Smooth muscle cell (in vitro differentiated cells): ENCODE data around the gene ZMAT2. TPM values are rescaled to one million over a fixed set of nuclear protein-coding genes. Genes with fewer than 3 reads are reported as not detected.

Source experiments
- DNase-seq: peaks from one replicate; lab custom pipeline; 2025; ENCODE audit not compliant: unreplicated experiment; lab: John Stamatoyannopoulos, UW
- H2AFZ ChIP-seq: fragments of 200-600 bp; sonication (generic); 2 replicates; pipeline ENCODE4 v1.6.0; 2016; ENCODE audit warnings: antibody characterized with exemption, low read depth, mild to moderate bottlenecking
- H3F3A ChIP-seq: fragments of 200-600 bp; sonication (generic); 2 replicates; pipeline ENCODE4 v1.6.0; 2017; ENCODE audit warnings: antibody characterized with exemption, low read depth
- H3K27ac ChIP-seq: fragments of 200-600 bp; sonication (generic); 2 replicates; pipeline ENCODE4 v1.5.1; 2016; ENCODE audit warnings: low read depth, mild to moderate bottlenecking
- H3K27me3 ChIP-seq: fragments of 200-600 bp; sonication (generic); 2 replicates; pipeline ENCODE4 v1.6.1; 2016; ENCODE audit warnings: low read depth, mild to moderate bottlenecking
- H3K36me3 ChIP-seq: fragments of 200-600 bp; sonication (generic); 2 replicates; pipeline ENCODE4 v1.5.1; 2016; ENCODE audit warnings: low read depth
- H3K4me1 ChIP-seq: fragments of 200-600 bp; sonication (generic); 2 replicates; pipeline ENCODE4 v1.5.1; 2016; ENCODE audit warnings: low read depth
- H3K4me2 ChIP-seq: fragments of 200-600 bp; sonication (generic); 2 replicates; pipeline ENCODE4 v1.6.0; 2016; ENCODE audit warnings: mild to moderate bottlenecking
- H3K4me3 ChIP-seq: fragments of 200-600 bp; sonication (generic); 2 replicates; pipeline ENCODE4 v1.5.1; 2016; ENCODE audit warnings: mild to moderate bottlenecking
- H3K79me2 ChIP-seq: fragments of 200-600 bp; sonication (generic); 2 replicates; pipeline ENCODE4 v1.6.0; 2016; ENCODE audit warnings: low read depth, mild to moderate bottlenecking
- H3K9ac ChIP-seq: fragments of 200-600 bp; sonication (generic); 2 replicates; pipeline ENCODE4 v1.6.0; 2016; ENCODE audit warnings: low read depth
- H3K9me3 ChIP-seq: fragments of 200-600 bp; sonication (generic); replicated peaks from 2 replicates; pipeline ENCODE4 v1.5.1; 2016; ENCODE audit warnings: low read depth
- H4K20me1 ChIP-seq: fragments of 200-600 bp; sonication (generic); 2 replicates; pipeline ENCODE4 v1.6.0; 2016; ENCODE audit warnings: low read depth
- CTCF ChIP-seq: fragments of 200-600 bp; sonication (generic); IDR thresholded peaks from 2 replicates; pipeline ENCODE4 v1.5.1; 2017; ENCODE audit warnings: borderline replicate concordance, mild to moderate bottlenecking, antibody characterized with exemption; ENCODE audit not compliant: insufficient read depth, poor library complexity, severe bottlenecking
- WGBS: methylation state at CpG from one replicate; pipeline ENCODE4 v1.1.7; 2016; ENCODE audit warnings: low lambda C conversion rate; 5-methylcytosine and 5-hydroxymethylcytosine counted together
- polyA plus RNA-seq: library from polyadenylated mRNA; unstranded; fragments of >200 nt; fragmentation: Nextera tagmentation; extraction: Ambion mirVana; gene quantifications from 2 replicates; pipeline ENCODE4 v1.2.1, GENCODE V29; 2016
- total RNA-seq: library from RNA; depleted of rRNA; stranded (reverse); fragments of >200 nt; gene quantifications from 2 replicates; pipeline ENCODE4 v1.2.3, GENCODE V29; 2014

The ZMAT2 gene
- total and polyA plus RNA-seq, 2 experiments from 2014 or later, result 32.9 to 34.6 TPM

DNA sequence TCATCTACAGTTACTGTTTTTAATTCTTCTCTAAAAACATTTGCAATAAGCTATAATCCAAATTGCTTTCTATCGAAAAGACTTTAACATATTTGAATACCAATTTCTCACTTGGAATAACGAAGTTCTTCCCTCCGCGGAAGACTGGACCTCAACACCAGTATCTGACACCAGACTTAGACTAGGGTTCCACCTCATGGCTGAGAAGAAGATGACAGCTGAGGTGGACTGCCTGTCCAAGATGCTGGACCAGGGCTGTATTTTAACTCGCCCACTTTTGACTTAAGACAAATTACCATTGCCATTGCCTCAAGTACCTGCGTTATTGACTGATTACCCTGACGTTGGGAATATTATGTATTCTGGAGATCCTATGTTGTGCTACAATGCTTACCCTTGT is 34.1 kb downstream of the ZMAT2 start:
- WGBS, result 74% methylated on average over 7 of the region's 7 CpGs
- no peaks in the 10 kb centered on the region for H3K36me3 ChIP-seq
- no peak overlapping the region for H3K9ac ChIP-seq
- peak; percentile 30 for TF ChIP-seq CTCF
- H3K27ac ChIP-seq, result no peak overlapping the region
- H2AFZ ChIP-seq, result no peak overlapping the region
- no peak for DNase-seq
- no peaks in the 10 kb centered on the region for H4K20me1 ChIP-seq
- H3K9me3 ChIP-seq, result no peaks in the 10 kb centered on the region
- no peaks in the 10 kb centered on the region for H3K79me2 ChIP-seq
- H3K27me3 ChIP-seq, result no peaks in the 10 kb centered on the region
- no peaks in the 10 kb centered on the region for H3K4me1 ChIP-seq
- H3K4me2 ChIP-seq, result no peak overlapping the region
- H3K4me3 ChIP-seq, result no peak overlapping the region
- H3F3A ChIP-seq, result no peaks in the 10 kb centered on the region

DNA sequence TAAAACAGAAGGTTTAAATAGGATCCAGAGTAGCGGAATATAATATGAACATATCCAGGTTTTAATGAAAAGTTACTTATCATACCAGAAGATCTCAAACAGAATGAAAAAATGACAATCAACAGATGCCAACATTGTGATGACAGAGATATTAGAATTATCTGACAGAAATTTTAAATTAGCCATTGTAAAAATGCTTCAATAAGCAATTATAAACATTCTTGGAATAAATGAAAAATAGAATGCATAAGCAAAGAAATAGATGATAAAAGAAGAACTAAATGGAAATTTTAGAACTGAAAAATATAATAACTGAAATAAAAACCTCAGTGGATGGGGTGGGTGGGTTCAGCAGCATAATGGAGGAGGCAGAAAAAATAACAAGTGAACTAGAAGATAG is 37.2 kb downstream of the ZMAT2 start:
- H3K27ac ChIP-seq, result no peak overlapping the region
- no peak for DNase-seq
- H3K4me1 ChIP-seq, result no peaks in the 10 kb centered on the region
- no peaks in the 10 kb centered on the region for H3K79me2 ChIP-seq
- H4K20me1 ChIP-seq, result no peaks in the 10 kb centered on the region
- H3K36me3 ChIP-seq, result no peaks in the 10 kb centered on the region
- WGBS, result 83% methylated on average over 1 of the region's 1 CpG
- H3K4me2 ChIP-seq, result no peak overlapping the region
- no peak for TF ChIP-seq CTCF
- no peaks in the 10 kb centered on the region for H3K27me3 ChIP-seq
- no peaks in the 10 kb centered on the region for H3F3A ChIP-seq
- H3K4me3 ChIP-seq, result no peak overlapping the region
- no peak overlapping the region for H2AFZ ChIP-seq
- no peaks in the 10 kb centered on the region for H3K9me3 ChIP-seq
- no peak overlapping the region for H3K9ac ChIP-seq

GRCh38 chr5:140741967-140742366 is 41.7 kb downstream of the ZMAT2 start:
- Histone ChIP-seq H3K36me3 (no peaks in the 10 kb centered on the region), H3K9me3 (no peaks in the 10 kb centered on the region), H3K27me3 (no peaks in the 10 kb centered on the region), H3K9ac (no peak overlapping the region), H4K20me1 (no peaks in the 10 kb centered on the region), H3K4me1 (no peaks in the 10 kb centered on the region), H3K79me2 (no peaks in the 10 kb centered on the region), H3K4me3 (no peak overlapping the region), H2AFZ (no peak overlapping the region), H3F3A (no peaks in the 10 kb centered on the region), H3K4me2 (no peak overlapping the region), H3K27ac (no peak overlapping the region)
- no peak for DNase-seq
- TF ChIP-seq CTCF, result no peak
- WGBS, result 59% methylated on average over 1 of the region's 1 CpG

DNA sequence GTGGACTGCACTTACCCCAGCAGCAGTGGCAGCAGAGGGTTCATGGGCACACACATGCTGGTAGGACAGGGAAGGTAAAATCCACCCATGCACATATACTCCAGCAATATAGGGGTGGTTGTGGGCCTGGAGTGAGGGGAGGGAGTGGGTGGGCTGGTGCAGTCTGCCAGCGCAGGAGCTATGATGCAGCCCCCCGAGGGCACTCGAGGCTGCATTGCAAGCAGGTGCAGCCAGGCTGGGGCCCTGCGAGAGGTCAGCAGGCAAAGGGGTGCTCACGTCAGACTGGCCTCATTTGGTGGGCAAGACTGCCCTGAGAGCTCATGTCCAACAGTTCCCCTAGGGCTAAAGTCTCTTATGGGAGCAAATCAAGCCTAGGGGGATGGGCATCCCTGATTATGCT is 53.3 kb downstream of the ZMAT2 start:
- Histone ChIP-seq H3K9ac (no peak overlapping the region), H3K9me3 (peaks cover 11% of the 10 kb centered on the region), H3K79me2 (no peaks in the 10 kb centered on the region), H3K4me3 (no peak overlapping the region), H3K4me1 (no peaks in the 10 kb centered on the region), H3K4me2 (no peak overlapping the region), H3K36me3 (no peaks in the 10 kb centered on the region), H3K27ac (no peak overlapping the region), H3K27me3 (no peaks in the 10 kb centered on the region), H2AFZ (no peak overlapping the region), H3F3A (no peaks in the 10 kb centered on the region), H4K20me1 (no peaks in the 10 kb centered on the region)
- 91% methylated on average over 5 of the region's 5 CpGs for WGBS
- no peak for TF ChIP-seq CTCF
- no peak for DNase-seq
